HCT116 (cell line): ENCODE measurements around the gene ADAMTS20.

ENCODE experiments used
- CTCF ChIP-seq, 3 experiments: fragments of 200-600 bp in 1 of 3; sonication (generic) in 1 of 3; IDR thresholded peaks in 2 of 3; conservative IDR thresholded peaks in 1 of 3; 2 replicates each; pipeline ENCODE4 v1.5.1; 2012 to 2017; ENCODE audit warnings: low read depth in 2 of 3, low read length in 2 of 3, antibody characterized with exemption in 1 of 3, borderline replicate concordance in 1 of 3, control low read depth in 1 of 3, mild to moderate bottlenecking in 1 of 3, mixed read lengths in 1 of 3, mixed run types in 1 of 3, moderate library complexity in 1 of 3; ENCODE audit not compliant: insufficient read depth in 1 of 3
- EZH2 ChIP-seq: fragments of 200-600 bp; sonication (generic); IDR thresholded peaks from 2 replicates; pipeline ENCODE4 v1.6.1; 2017; ENCODE audit warnings: antibody characterized with exemption, mixed run types
- MAX ChIP-seq: IDR thresholded peaks from 2 replicates; pipeline ENCODE4 v1.6.1; 2012
- REST ChIP-seq: IDR thresholded peaks from 2 replicates; pipeline ENCODE4 v1.6.1; 2012; ENCODE audit warnings: low read depth
- TCF7L2 ChIP-seq: IDR thresholded peaks from 2 replicates; pipeline ENCODE4 v1.7.0; 2011; ENCODE audit warnings: borderline replicate concordance, inconsistent platforms; ENCODE audit not compliant: insufficient read depth, insufficient read length; ENCODE audit errors: extremely low read depth

- TF ChIP-seq CTCF (IDR thresholded peaks at IDR 0.05 in 2 of 3, conservative IDR thresholded peaks at IDR 0.05 in 1 of 3; ENCODE audit: borderline replicate concordance in 1 of 3, insufficient read depth in 1 of 3, low read depth in 2 of 3, low read length in 2 of 3) (no peak), EZH2 (no peak), MAX (no peak), REST (no peak), TCF7L2 (no peak)
These were observed 149.6 kb downstream of the ADAMTS20 start for GRCh38 chr12:43402436-43402835.
